Adrenal gland (tissue), 12 donors: Measurements from ENCODE around the gene ARHGAP26. TPM values are rescaled to one million over a fixed set of nuclear protein-coding genes. Genes with fewer than 3 reads are reported as not detected.

ENCODE experiments used
- DNase-seq, 7 donors: peaks; one replicate each; pipeline ENCODE4 v3.0.0-alpha.2; 2019 to 2020
- H3K27ac ChIP-seq, 5 donors: fragments of 200-600 bp; sonication (generic) in 4 of 5; 1 replicate in 3 of 5; 2 replicates in 2 of 5; pipeline versions ENCODE4 v1.5.1 to v1.8.0; 2016 to 2020; ENCODE audit warnings: mild to moderate bottlenecking in 1 of 5
- H3K27me3 ChIP-seq: fragments of 200-600 bp; 2 replicates; pipeline ENCODE4 v1.8.0; 2021
- H3K36me3 ChIP-seq, 2 donors: fragments of 200-600 bp; replicated peaks in 1 of 2; 1 replicate in 1 of 2; 2 replicates in 1 of 2; pipeline versions ENCODE4 v1.5.1 to v1.8.0; 2018 to 2022
- H3K4me1 ChIP-seq, 2 donors: fragments of 200-600 bp; replicated peaks in 1 of 2; 1 replicate in 1 of 2; 2 replicates in 1 of 2; pipeline versions ENCODE4 v1.5.1 to v1.8.0; 2018 to 2021
- H3K4me3 ChIP-seq, 4 donors: fragments of 200-600 bp; sonication (generic) in 3 of 4; one replicate each; pipeline ENCODE4 v1.5.1; 2016 to 2018
- H3K9me3 ChIP-seq, 3 donors: fragments of 200-600 bp; sonication (generic) in 1 of 3; replicated peaks in 1 of 3; 1 replicate in 2 of 3; 2 replicates in 1 of 3; pipeline versions ENCODE4 v1.5.1 to v1.8.0; 2016 to 2021
- POLR2A ChIP-seq, 2 donors: fragments of 450-650 bp; IDR thresholded peaks; one replicate each; pipeline ENCODE4 v1.6.1; 2017; ENCODE audit warnings: antibody characterized with exemption in 2 of 2, mild to moderate bottlenecking in 2 of 2, moderate library complexity in 1 of 2
- WGBS, 4 donors: extraction: QIAGEN DNeasy Blood & Tissue Kit in 2 of 4; methylation state at CpG; one replicate each; pipeline versions ENCODE4 v1.1.5 to v1.1.7; 2013 to 2017; 5-methylcytosine and 5-hydroxymethylcytosine counted together
- intact Hi-C, 2 donors: fragments of 100-400 bp; cut with DNase I; formaldehyde crosslinking; loops; one replicate each; pipeline versions ENCODE4 v1.14.1 to v1.15.0; 2022 to 2023
- polyA plus RNA-seq, 3 donors: library from polyadenylated mRNA; stranded (reverse); fragments of 200-250 nt in 2 of 3; fragments of 350-450 nt in 1 of 3; fragmentation: Illumina TruSeq in 1 of 3; extraction: RNeasy Lipid Tissue Mini Kit (QIAGEN cat#74804) in 1 of 3; gene quantifications; one replicate each; pipeline ENCODE4 v1.2.3, GENCODE V29; 2013 to 2014
- total RNA-seq, 9 donors: library from RNA; depleted of rRNA in 4 of 9; stranded (reverse); fragments of >200 nt in 4 of 9; fragments of 120-200 nt in 1 of 9; fragmentation: NEBNext Ultra II Directional in 1 of 9; extraction: Animal tissue kit (Norgen Biotek cat#: 25700) in 1 of 9; gene quantifications; one replicate each; pipeline versions ENCODE4 v1.1.0 to v1.2.4, GENCODE V29; 2013 to 2023
- TF ChIP-seq, protein P1 (sequence below), 6 experiments: fragments of 450-650 bp in 4 of 6; fragments of 200-600 bp in 2 of 6; sonication (generic) in 1 of 6; IDR thresholded peaks; 1 replicate in 5 of 6; 2 replicates in 1 of 6; pipeline versions ENCODE4 v1.5.1 to v1.8.0; 2016 to 2021; ENCODE audit warnings: antibody characterized with exemption in 6 of 6, mild to moderate bottlenecking in 2 of 6, moderate library complexity in 1 of 6
- donor health status: healthy with polysubstance abuse.
- donor health status: Bipolar disorder and iron deficiency.
- donor health status: DM: yes; HTN: yes; CAD: no.
- donor health status: DM: no; HTN: no; CAD: no.
- donor health status: DM: no; HTN: no; CAD: no.
- donor health status: DM: yes; HTN: yes; CAD: no.

Gene ARHGAP26
- total and polyA plus RNA-seq, 12 donors: 3.0 to 21.7 (median 10.8) TPM

GRCh38 chr5:142785206-142785605, 15.0 kb downstream of the ARHGAP26 start:
- no peaks in the 10 kb centered on the region for H3K9me3 ChIP-seq
- H3K4me1 ChIP-seq: peaks cover 12 to 28% of the 10 kb centered on the region in 2 donors
- no peaks in the 10 kb centered on the region for H3K27me3 ChIP-seq
- H3K36me3 ChIP-seq: no peaks in the 10 kb centered on the region
- DNase-seq: no peak
- no peak overlapping the region for H3K27ac ChIP-seq
- TF ChIP-seq, protein P1, sequence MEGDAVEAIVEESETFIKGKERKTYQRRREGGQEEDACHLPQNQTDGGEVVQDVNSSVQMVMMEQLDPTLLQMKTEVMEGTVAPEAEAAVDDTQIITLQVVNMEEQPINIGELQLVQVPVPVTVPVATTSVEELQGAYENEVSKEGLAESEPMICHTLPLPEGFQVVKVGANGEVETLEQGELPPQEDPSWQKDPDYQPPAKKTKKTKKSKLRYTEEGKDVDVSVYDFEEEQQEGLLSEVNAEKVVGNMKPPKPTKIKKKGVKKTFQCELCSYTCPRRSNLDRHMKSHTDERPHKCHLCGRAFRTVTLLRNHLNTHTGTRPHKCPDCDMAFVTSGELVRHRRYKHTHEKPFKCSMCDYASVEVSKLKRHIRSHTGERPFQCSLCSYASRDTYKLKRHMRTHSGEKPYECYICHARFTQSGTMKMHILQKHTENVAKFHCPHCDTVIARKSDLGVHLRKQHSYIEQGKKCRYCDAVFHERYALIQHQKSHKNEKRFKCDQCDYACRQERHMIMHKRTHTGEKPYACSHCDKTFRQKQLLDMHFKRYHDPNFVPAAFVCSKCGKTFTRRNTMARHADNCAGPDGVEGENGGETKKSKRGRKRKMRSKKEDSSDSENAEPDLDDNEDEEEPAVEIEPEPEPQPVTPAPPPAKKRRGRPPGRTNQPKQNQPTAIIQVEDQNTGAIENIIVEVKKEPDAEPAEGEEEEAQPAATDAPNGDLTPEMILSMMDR (IDR thresholded peaks at IDR 0.05): no peak
- TF ChIP-seq POLR2A (IDR thresholded peaks at IDR 0.05): no peak
- no peak overlapping the region for H3K4me3 ChIP-seq
- WGBS, 4 donors: 88 to 95% (median 92%) methylated on average over 5 of the region's 5 CpGs
- intact Hi-C loops: no loop called here

- no peak for DNase-seq
- Histone ChIP-seq H3K4me3 (no peak overlapping the region), H3K4me1 (peaks cover 7 to 13% of the 10 kb centered on the region in 2 donors), H3K27ac (no peak overlapping the region), H3K36me3 (no peaks in the 10 kb centered on the region), H3K9me3 (no peaks in the 10 kb centered on the region), H3K27me3 (no peaks in the 10 kb centered on the region)
- no peak for TF ChIP-seq POLR2A (IDR thresholded peaks at IDR 0.05)
- intact Hi-C loops: no loop called here
- 20 to 22% (median 21%) methylated on average over 1 of the region's 1 CpG for WGBS, 4 donors
These were observed 19.0 kb downstream of the ARHGAP26 start for GRCh38 chr5:142789206-142789605.

GRCh38 chr5:142792012-142792864, 22.1 kb downstream of the ARHGAP26 start:
- no peak for DNase-seq
- Histone ChIP-seq H3K27me3 (no peaks in the 10 kb centered on the region), H3K9me3 (no peaks in the 10 kb centered on the region), H3K4me1 (peaks cover 3 to 32% of the 10 kb centered on the region in 2 donors), H3K27ac (no peak overlapping the region), H3K4me3 (no peak overlapping the region), H3K36me3 (no peaks in the 10 kb centered on the region)
- TF ChIP-seq, protein P1 (IDR thresholded peaks at IDR 0.05): no peak
- TF ChIP-seq POLR2A (IDR thresholded peaks at IDR 0.05): no peak
- 85 to 91% (median 88%) methylated on average over 7 of the region's 7 CpGs for WGBS, 4 donors
- intact Hi-C loops: no loop called here

DNA sequence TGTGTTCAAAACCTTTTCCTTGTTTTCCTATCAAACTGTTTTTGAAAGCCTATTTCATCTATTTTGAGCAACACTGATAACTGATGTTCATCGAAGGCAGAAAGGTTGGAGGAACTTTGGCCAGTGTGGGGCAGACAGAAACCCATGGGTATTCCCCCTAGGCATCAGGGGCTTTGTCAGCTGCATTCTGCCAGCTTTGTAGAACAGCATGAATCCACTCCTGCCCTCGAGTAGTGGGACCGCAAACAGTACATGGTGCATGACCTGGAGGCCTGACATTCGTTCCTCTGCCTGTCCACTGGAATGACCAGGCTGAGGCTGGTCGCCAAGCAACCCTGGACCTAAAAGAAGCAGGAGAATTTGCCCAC, 22.7 kb downstream of the ARHGAP26 start:
- H3K9me3 ChIP-seq: no peaks in the 10 kb centered on the region
- no peaks in the 10 kb centered on the region for H3K27me3 ChIP-seq
- no peak for DNase-seq
- no peak for TF ChIP-seq POLR2A (IDR thresholded peaks at IDR 0.05)
- TF ChIP-seq, protein P1 (IDR thresholded peaks at IDR 0.05): no peak
- H3K4me1 ChIP-seq: peaks cover 3 to 34% of the 10 kb centered on the region in 2 donors
- intact Hi-C loops: no loop called here
- H3K4me3 ChIP-seq: no peak overlapping the region
- no peak overlapping the region for H3K27ac ChIP-seq
- 84 to 90% (median 88%) methylated on average over 5 of the region's 5 CpGs for WGBS, 4 donors
- H3K36me3 ChIP-seq: no peaks in the 10 kb centered on the region

DNA sequence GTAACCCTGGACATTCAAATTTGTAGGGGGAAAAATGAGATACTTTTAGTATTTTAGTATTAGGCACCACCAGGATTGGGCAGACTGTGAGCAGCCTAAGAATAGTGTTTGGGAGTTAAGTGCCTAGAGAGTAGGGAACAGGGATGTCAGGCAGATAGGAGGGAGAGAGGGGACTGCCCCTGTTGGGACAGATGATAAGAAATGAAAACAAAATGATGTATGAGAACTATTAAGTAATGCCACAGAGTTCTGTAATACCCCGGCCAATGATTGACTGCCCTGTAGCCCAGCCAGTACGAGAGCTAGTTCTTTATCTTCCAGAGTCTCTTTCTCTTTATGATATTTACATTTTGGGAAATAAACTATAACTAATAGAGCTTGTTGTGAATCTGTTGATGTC, 24.4 kb downstream of the ARHGAP26 start:
- no peak for DNase-seq
- WGBS, 4 donors: 60 to 75% (median 66%) methylated on average over 2 of the region's 2 CpGs
- no peaks in the 10 kb centered on the region for H3K27me3 ChIP-seq
- no peaks in the 10 kb centered on the region for H3K36me3 ChIP-seq
- peak overlapping the region in 1 of 5 donors; percentile 18 for H3K27ac ChIP-seq
- H3K4me3 ChIP-seq: no peak overlapping the region
- intact Hi-C loops: no loop called here
- no peaks in the 10 kb centered on the region for H3K9me3 ChIP-seq
- peaks cover 0 to 37% of the 10 kb centered on the region in 2 donors for H3K4me1 ChIP-seq
- TF ChIP-seq POLR2A (IDR thresholded peaks at IDR 0.05): no peak
- TF ChIP-seq, protein P1 (IDR thresholded peaks at IDR 0.05): no peak
